Esophagus muscularis mucosa (tissue), 4 donors: Measurements from ENCODE around the gene FOLR3. TPM values are rescaled to one million over a fixed set of nuclear protein-coding genes. Genes with fewer than 3 reads are reported as not detected.

Experiments used
- DNase-seq: peaks from one replicate; pipeline ENCODE4 v3.0.0-alpha.2; 2017; ENCODE audit errors: extremely low spot score
- H3K27ac ChIP-seq, 4 donors: fragments of 200-600 bp; sonication (generic); replicated peaks in 1 of 4; 1 replicate in 3 of 4; 2 replicates in 1 of 4; pipeline ENCODE4 v1.5.1; 2016 to 2019; ENCODE audit warnings: mild to moderate bottlenecking in 1 of 4
- H3K27me3 ChIP-seq, 4 donors: fragments of 200-600 bp; sonication (generic); one replicate each; pipeline versions ENCODE4 v1.5.1 to v1.6.0; 2016 to 2019
- H3K36me3 ChIP-seq, 4 donors: fragments of 200-600 bp; sonication (generic); one replicate each; pipeline ENCODE4 v1.5.1; 2016 to 2019
- H3K4me1 ChIP-seq, 4 donors: fragments of 200-600 bp; sonication (generic); one replicate each; pipeline ENCODE4 v1.5.1; 2016 to 2019
- H3K4me3 ChIP-seq, 4 donors: fragments of 200-600 bp; sonication (generic); 1 replicate in 2 of 4; 2 replicates in 2 of 4; pipeline ENCODE4 v1.5.1; 2016 to 2019; ENCODE audit warnings: mild to moderate bottlenecking in 4 of 4, moderate library complexity in 1 of 4
- H3K9me3 ChIP-seq, 4 donors: fragments of 200-600 bp; sonication (generic); 1 replicate in 3 of 4; 2 replicates in 1 of 4; pipeline ENCODE4 v1.5.1; 2016 to 2019
- EP300 ChIP-seq: sonication (generic); formaldehyde crosslinking; IDR thresholded peaks from one replicate; pipeline ENCODE4 v1.6.1; 2017; ENCODE audit warnings: antibody characterized with exemption
- POLR2A ChIP-seq: fragments of 450-650 bp; IDR thresholded peaks from one replicate; pipeline ENCODE4 v1.6.1; 2017; ENCODE audit warnings: antibody characterized with exemption, moderate library complexity, mild to moderate bottlenecking, low read depth
- POLR2AphosphoS5 ChIP-seq, 2 donors: sonication (generic); formaldehyde crosslinking; IDR thresholded peaks; one replicate each; pipeline ENCODE4 v1.6.1; 2017; ENCODE audit warnings: antibody characterized with exemption in 2 of 2
- WGBS: methylation state at CpG from one replicate; pipeline ENCODE4 v1.1.5; 2018; 5-methylcytosine and 5-hydroxymethylcytosine counted together
- intact Hi-C: fragments of 100-400 bp; cut with DNase I; formaldehyde crosslinking; loops from one replicate; pipeline ENCODE4 v1.15.1; 2023
- total RNA-seq, 4 donors: library from RNA; depleted of rRNA; stranded (reverse); fragments of >200 nt; gene quantifications; one replicate each; pipeline versions ENCODE4 v1.1.0 to v1.2.1, GENCODE V29; 2016
- TF ChIP-seq, protein P1 (sequence below), 3 experiments: fragments of 200-600 bp in 2 of 3; fragments of 450-650 bp in 1 of 3; sonication (generic) in 2 of 3; IDR thresholded peaks; one replicate each; pipeline ENCODE4 v1.5.1; 2017 to 2019; ENCODE audit warnings: antibody characterized with exemption in 3 of 3, mild to moderate bottlenecking in 2 of 3, moderate library complexity in 1 of 3

Gene FOLR3
- total RNA-seq, 4 donors from 2014 or later = 0.50 to 0.83 TPM; not detected in 2

DNA sequence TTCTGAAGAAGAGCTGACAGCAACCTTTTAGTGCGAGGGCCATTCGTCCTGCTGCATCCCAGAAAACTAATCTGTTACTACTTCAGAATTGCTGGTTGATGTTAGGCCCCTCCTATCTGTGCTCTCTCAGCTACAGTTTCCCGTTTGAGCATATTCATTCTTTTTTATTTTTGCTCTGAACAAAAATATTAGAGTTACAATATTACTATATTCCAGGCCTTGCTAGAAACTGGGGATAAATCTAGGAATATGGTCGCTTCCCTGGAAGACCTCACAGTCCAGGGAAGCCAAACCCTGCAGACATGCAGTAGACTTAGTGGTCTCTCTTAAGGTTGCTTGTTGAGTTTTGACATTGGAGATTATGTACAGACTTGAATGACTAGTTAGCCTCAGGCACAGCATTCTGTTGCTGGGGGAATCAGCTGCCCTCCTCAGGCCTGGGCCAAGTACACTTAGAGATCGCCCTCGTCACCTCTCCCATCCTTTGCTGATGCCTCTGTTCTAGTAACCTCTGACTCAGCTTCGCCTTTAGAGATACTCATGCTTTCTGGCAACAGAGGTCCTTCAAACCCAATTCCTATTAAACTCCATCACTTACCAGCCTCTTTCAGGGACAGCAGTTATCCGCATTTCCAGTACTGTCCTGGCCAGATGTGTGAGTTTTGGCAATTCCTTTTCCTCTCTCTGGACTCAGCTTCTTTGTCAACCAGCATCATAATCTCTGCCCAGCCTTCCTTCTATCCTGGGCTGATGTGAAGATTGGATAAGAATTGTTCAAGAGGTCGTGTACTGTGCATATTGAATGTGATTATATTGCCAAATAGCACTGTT lies 22.3 kb upstream of the FOLR3 start:
- peak overlapping the region; percentile 89 to 97 (median 93) for H3K27ac ChIP-seq
- H3K4me1 ChIP-seq = peaks cover 15 to 17% (median 16%) of the 10 kb centered on the region in 4 donors
- no peak for DNase-seq
- H3K4me3 ChIP-seq = peak overlapping the region; percentile 64 to 71 (median 68)
- H3K9me3 ChIP-seq = no peaks in the 10 kb centered on the region
- H3K36me3 ChIP-seq = peaks cover 0 to 20% (median 19%) of the 10 kb centered on the region in 4 donors
- TF ChIP-seq EP300 = no peak
- no peak for TF ChIP-seq POLR2A
- TF ChIP-seq POLR2AphosphoS5 (IDR thresholded peaks at IDR 0.05) = no peak
- TF ChIP-seq, protein P1, sequence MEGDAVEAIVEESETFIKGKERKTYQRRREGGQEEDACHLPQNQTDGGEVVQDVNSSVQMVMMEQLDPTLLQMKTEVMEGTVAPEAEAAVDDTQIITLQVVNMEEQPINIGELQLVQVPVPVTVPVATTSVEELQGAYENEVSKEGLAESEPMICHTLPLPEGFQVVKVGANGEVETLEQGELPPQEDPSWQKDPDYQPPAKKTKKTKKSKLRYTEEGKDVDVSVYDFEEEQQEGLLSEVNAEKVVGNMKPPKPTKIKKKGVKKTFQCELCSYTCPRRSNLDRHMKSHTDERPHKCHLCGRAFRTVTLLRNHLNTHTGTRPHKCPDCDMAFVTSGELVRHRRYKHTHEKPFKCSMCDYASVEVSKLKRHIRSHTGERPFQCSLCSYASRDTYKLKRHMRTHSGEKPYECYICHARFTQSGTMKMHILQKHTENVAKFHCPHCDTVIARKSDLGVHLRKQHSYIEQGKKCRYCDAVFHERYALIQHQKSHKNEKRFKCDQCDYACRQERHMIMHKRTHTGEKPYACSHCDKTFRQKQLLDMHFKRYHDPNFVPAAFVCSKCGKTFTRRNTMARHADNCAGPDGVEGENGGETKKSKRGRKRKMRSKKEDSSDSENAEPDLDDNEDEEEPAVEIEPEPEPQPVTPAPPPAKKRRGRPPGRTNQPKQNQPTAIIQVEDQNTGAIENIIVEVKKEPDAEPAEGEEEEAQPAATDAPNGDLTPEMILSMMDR (IDR thresholded peaks at IDR 0.05) = no peak
- no peaks in the 10 kb centered on the region for H3K27me3 ChIP-seq
- 66% methylated on average over 9 of the region's 9 CpGs for WGBS
- intact Hi-C loops = no loop called here

DNA sequence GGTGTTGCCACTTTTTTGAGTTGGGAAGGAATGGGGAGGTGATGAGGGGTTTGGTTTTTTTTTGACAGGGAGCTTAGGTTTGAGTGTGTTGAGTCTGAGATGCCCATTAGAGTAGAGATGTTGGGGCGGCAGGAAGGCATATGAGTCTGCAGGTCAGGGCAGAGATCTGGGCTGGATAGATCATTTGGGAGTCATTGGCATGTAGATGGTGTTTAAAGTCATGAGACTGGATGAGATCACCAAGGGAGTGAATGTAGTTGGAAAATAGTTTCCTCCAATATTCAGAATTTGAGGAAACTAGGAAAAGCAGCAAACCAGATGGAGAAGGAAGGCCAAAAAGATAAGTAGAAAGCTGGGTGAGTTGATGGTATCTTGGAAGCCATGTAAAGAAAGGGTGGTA lies 21.0 kb upstream of the FOLR3 start:
- Histone ChIP-seq H3K4me1 (peaks cover 15 to 17% (median 16%) of the 10 kb centered on the region in 4 donors), H3K4me3 (no peak overlapping the region), H3K27me3 (peaks cover 0 to 6% (median 0%) of the 10 kb centered on the region in 4 donors), H3K9me3 (no peaks in the 10 kb centered on the region), H3K36me3 (peaks cover 0 to 8% (median 5%) of the 10 kb centered on the region in 4 donors), H3K27ac (no peak overlapping the region)
- 89% methylated on average over 1 of the region's 1 CpG for whole genome bisulfite sequencing
- no peak for TF ChIP-seq POLR2A
- intact Hi-C loops = no loop called here
- no peak for DNase-seq

DNA sequence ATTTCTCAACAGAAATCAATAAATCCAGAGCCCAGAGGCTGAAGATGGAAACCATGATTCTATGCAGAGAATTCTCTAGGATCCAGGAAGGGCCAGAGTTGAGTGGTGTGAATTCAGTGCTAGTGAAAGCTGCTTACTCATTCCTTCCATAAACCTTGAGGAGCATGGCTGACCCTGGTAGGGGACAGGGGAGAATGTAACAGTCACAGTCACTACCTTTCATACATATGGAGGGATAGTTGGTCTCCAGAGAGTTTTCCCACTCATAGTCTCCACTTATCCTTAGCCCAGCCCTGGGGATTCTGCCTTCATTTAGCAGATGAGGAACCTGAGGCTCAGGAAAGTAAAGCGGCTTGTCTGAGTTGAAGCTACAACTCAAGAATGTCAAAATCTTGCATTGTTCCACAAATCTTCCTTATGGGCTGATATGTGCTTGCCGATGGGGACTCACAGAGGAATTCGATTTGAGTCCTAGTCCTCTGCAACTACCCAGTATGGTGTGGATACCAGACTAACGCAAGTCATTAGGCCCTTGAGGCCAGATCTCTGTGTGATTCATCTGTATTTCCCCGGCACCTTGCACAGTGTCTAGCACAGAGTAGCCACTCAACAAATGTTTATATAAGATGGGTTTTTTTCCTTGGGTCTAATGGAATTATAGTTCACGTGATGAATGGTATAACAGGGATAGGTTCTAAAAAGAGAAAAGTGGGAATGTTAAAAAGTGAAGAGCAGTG lies 19.3 kb upstream of the FOLR3 start:
- no peak for DNase-seq
- Histone ChIP-seq H3K36me3 (no peaks in the 10 kb centered on the region), H3K9me3 (no peaks in the 10 kb centered on the region), H3K4me3 (no peak overlapping the region), H3K27ac (no peak overlapping the region), H3K4me1 (peaks cover 11 to 14% (median 13%) of the 10 kb centered on the region in 4 donors), H3K27me3 (peaks cover 0 to 6% (median 0%) of the 10 kb centered on the region in 4 donors)
- intact Hi-C loops = no loop called here
- 96% methylated on average over 6 of the region's 6 CpGs for WGBS
- TF ChIP-seq, protein P1 (IDR thresholded peaks at IDR 0.05) = no peak
- TF ChIP-seq POLR2AphosphoS5 (IDR thresholded peaks at IDR 0.05) (no peak), POLR2A (no peak), EP300 (no peak)

DNA sequence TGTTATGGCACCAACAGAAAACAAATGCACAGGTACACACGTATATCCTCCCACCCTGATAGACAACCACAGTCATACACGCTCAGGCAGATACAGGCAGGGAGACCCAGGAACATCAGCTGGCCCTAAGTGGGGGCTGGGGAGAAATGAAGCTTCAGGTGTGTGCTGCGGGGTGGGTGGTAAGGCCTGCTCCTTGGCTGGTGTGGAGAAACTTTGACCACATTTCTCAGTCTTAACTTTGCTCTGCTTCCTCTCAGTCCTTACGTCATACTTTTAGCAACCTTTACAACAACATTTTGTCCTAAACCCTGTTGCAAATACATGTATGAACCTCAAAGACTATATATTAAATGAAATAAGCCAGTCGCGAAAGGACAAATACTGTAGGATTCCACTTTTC lies 16.3 kb upstream of the FOLR3 start:
- intact Hi-C loops = no loop called here
- Histone ChIP-seq H3K36me3 (no peaks in the 10 kb centered on the region), H3K27ac (no peak overlapping the region), H3K4me1 (no peaks in the 10 kb centered on the region), H3K27me3 (peaks cover 0 to 6% (median 0%) of the 10 kb centered on the region in 4 donors), H3K9me3 (no peaks in the 10 kb centered on the region), H3K4me3 (no peak overlapping the region)
- 80% methylated on average over 6 of the region's 6 CpGs for WGBS
- TF ChIP-seq POLR2AphosphoS5 (IDR thresholded peaks at IDR 0.05) = no peak
- TF ChIP-seq, protein P1 (IDR thresholded peaks at IDR 0.05) = no peak
- TF ChIP-seq EP300 = no peak
- no peak for TF ChIP-seq POLR2A
- DNase-seq = no peak

DNA sequence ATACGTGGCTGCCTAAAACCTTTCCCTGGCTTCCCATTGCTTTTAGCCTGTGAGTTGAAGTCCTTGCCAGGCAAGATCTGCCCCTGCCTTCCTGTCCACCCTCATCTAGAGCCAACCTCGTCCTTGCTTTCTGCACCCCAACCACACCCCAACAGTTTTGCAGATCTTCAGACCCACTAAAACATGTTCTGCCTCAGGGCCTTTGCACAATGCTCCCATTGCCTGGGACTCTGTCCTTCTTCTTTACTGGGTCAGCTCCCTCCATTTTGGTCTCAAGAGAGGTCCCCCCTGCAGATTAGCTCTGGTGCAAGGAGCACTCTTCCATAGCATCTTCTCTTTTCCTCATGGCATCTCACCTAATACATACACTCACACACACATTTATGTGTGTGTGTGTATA lies 14.6 kb upstream of the FOLR3 start:
- TF ChIP-seq POLR2AphosphoS5 (IDR thresholded peaks at IDR 0.05) = no peak
- TF ChIP-seq, protein P1 (IDR thresholded peaks at IDR 0.05) = no peak
- TF ChIP-seq POLR2A = no peak
- no peak for TF ChIP-seq EP300

More for the DNA sequence above, 14.6 kb upstream of the FOLR3 start:
- H3K4me1 ChIP-seq = no peaks in the 10 kb centered on the region
- DNase-seq = no peak
- intact Hi-C loops = no loop called here
- no peak overlapping the region for H3K4me3 ChIP-seq
- WGBS = 79% methylated on average over 2 of the region's 2 CpGs
- H3K27ac ChIP-seq = no peak overlapping the region
- no peaks in the 10 kb centered on the region for H3K9me3 ChIP-seq
- no peaks in the 10 kb centered on the region for H3K36me3 ChIP-seq
- peaks cover 0 to 6% (median 0%) of the 10 kb centered on the region in 4 donors for H3K27me3 ChIP-seq
